ENCODE data around the gene PLXDC2.

GRCh38 chr10:19977097-19977521 lies 160.9 kb downstream of the PLXDC2 start:
- TF ChIP-seq POLR2A (IDR thresholded peaks at IDR 0.05): no peak
- no peak for TF ChIP-seq CTCF (IDR thresholded peaks at IDR 0.05)
